GM04504 (cell line): ENCODE data around the gene SH2D3A.

Experiments
- DNase-seq: peaks from one replicate; pipeline ENCODE4 v3.0.0-alpha.2; 2012; ENCODE audit warnings: low read depth

The SH2D3A gene

DNA sequence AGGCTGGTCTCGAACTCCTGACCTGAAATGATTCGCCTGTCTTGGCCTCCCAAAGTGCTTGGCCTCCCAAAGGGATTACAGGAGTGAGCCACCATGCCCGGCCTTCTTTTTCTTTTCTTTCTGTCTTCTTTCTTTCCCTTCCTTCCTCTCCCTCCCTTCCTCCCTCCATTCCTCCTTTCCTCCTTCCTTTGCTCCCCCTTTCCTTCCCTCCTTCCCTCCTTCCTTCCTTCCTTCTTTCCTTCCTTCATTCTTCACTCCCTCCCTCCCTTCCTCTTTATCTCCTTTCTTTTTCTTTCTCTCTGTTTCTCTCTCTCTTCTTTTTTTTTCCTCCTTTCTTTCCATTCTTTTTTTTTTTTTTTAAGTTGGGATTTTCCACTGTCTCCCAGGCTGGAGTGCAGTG lies 58.9 kb downstream of the SH2D3A start:
- DNase-seq = no peak

GRCh38 chr19:6707658-6708018 lies 59.6 kb downstream of the SH2D3A start:
- DNase-seq = no peak

DNA sequence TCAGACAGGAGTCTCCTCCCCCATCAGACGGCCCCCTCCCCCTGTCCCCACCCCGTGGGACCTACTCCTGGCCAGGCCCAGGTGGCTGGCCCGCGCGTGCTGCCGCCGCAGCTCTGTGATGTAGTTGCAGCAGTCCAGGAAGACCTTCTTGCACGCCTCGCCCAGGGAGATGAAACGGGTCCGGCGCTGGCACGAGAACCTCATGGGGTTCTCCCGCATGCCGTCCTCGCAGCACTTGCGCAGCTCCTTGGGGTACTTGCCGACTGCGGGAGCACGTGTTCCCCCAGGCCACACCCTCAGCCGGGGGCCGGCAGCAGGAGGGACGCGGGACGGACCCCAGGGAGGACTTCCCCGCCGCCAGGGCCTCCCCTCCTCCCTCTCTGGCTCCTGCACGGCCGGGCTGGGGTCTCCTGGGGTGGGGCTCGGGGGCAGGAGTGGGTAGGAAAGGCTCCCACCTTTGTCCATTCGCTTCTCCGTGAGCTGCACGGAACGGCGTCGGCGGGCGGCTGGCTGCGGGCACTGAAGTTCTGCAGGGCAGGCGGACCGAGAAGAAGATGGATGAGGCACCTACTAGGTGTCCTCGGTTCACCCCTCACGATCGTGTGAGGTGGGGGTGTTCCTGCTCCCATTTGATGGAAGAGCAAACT lies 60.1 kb downstream of the SH2D3A start:
- DNase-seq = no peak

- no peak for DNase-seq
These were observed 60.6 kb downstream of the SH2D3A start for GRCh38 chr19:6706633-6706958.

DNA sequence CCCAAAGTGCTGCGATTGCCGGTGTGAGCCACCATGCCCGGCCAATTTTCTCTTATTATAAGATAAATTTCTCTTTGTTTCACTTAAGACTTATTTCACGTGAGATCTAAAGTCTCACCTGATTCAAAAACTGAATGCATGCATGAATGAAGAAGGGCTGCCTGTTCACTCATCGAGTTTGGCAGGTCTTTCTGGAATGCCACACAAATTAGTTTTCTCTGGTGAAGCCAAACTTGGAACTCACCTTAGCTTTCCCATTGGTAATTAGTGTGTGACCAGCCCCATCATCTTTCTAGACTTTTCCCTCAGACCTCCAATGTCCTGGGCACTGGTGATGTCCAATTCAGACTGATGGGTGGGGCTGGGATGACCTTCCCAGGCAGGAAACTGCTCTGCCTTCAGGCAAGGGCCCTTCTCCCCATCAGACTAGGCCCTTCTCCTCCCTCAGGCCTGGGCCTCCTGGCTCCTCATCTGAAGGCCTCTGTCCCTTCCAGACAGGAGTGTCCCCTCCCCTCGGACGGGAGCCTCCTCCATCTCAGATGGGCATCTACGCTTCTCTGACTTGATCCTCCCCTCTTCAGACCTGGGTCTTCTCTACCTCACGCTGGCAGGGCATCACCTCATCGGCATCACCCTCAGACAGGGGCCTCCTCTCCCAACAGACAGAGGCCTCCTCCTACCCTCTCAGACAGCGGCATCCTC lies 61.2 kb downstream of the SH2D3A start:
- DNase-seq = no peak
